Testis (tissue), 3 donors: ENCODE data around the gene TNFRSF14. TPM values are rescaled to one million over a fixed set of nuclear protein-coding genes. Genes with fewer than 3 reads are reported as not detected.

Experiments
- DNase-seq: peaks from one replicate; pipeline ENCODE4 v3.0.0-alpha.2; 2019
- H3K27ac ChIP-seq, 2 donors: fragments of 200-600 bp; sonication (generic); one replicate each; pipeline ENCODE4 v1.5.1; 2019
- H3K27me3 ChIP-seq: fragments of 200-600 bp; sonication (generic); one replicate; pipeline ENCODE4 v1.5.1; 2019
- H3K36me3 ChIP-seq: fragments of 200-600 bp; sonication (generic); one replicate; pipeline ENCODE4 v1.5.1; 2017; ENCODE audit warnings: low read depth; ENCODE audit errors: missing control alignments
- H3K4me1 ChIP-seq: fragments of 200-600 bp; sonication (generic); one replicate; pipeline ENCODE4 v1.5.1; 2019
- H3K4me3 ChIP-seq, 2 donors: fragments of 200-600 bp; sonication (generic); one replicate each; pipeline ENCODE4 v1.5.1; 2017 to 2019
- H3K9me3 ChIP-seq: fragments of 200-600 bp; sonication (generic); one replicate; pipeline ENCODE4 v1.5.1; 2017
- CTCF ChIP-seq, 3 experiments: fragments of 450-650 bp in 2 of 3; fragments of 200-600 bp in 1 of 3; sonication (generic) in 1 of 3; IDR thresholded peaks; one replicate each; pipeline ENCODE4 v1.5.1; 2016 to 2019; ENCODE audit warnings: antibody characterized with exemption in 3 of 3, mild to moderate bottlenecking in 2 of 3, moderate library complexity in 1 of 3
- POLR2A ChIP-seq: fragments of 450-650 bp; IDR thresholded peaks from one replicate; pipeline ENCODE4 v1.6.1; 2017; ENCODE audit warnings: antibody characterized with exemption, mild to moderate bottlenecking, moderate library complexity
- WGBS, 2 donors: methylation state at CpG; one replicate each; pipeline ENCODE4 v1.1.5; 2018; 5-methylcytosine and 5-hydroxymethylcytosine counted together
- intact Hi-C: fragments of 100-400 bp; cut with DNase I; formaldehyde crosslinking; loops from one replicate; pipeline ENCODE4 v1.15.1; 2023; ENCODE audit warnings: low total_unique reads
- polyA plus RNA-seq: library from polyadenylated mRNA; stranded (reverse); fragments of 350-450 nt; fragmentation: Illumina TruSeq; extraction: RNeasy Lipid Tissue Mini Kit (QIAGEN cat#74804); gene quantifications from one replicate; pipeline ENCODE4 v1.2.3, GENCODE V29; 2014; ENCODE audit warnings: low read depth, low replicate concordance; ENCODE audit not compliant: insufficient read depth
- total RNA-seq, 2 donors: library from RNA; depleted of rRNA; stranded (reverse); fragments of >200 nt; gene quantifications; one replicate each; pipeline ENCODE4 v1.2.3, GENCODE V29; 2016

The TNFRSF14 gene
- total and polyA plus RNA-seq, 3 donors from 2014 or later: 26.0 to 45.1 (median 39.0) TPM

GRCh38 chr1:2605509-2606395 lies 49.6 kb downstream of the TNFRSF14 start:
- Histone ChIP-seq H3K36me3 (no peaks in the 10 kb centered on the region), H3K9me3 (no peaks in the 10 kb centered on the region), H3K27ac (no peak overlapping the region), H3K27me3 (no peaks in the 10 kb centered on the region), H3K4me3 (no peak overlapping the region), H3K4me1 (peaks cover 8% of the 10 kb centered on the region)
- intact Hi-C loops: no loop called here
- DNase-seq: peak; percentile 9
- WGBS, 2 donors: 86 to 88% methylated on average over 22 to 47 of the region's 48 CpGs
- TF ChIP-seq POLR2A (no peak), CTCF (IDR thresholded peaks at IDR 0.05) (no peak)

GRCh38 chr1:2606396-2606880 lies 50.3 kb downstream of the TNFRSF14 start:
- Histone ChIP-seq H3K27me3 (no peaks in the 10 kb centered on the region), H3K27ac (no peak overlapping the region), H3K4me3 (no peak overlapping the region), H3K4me1 (peaks cover 11% of the 10 kb centered on the region), H3K9me3 (no peaks in the 10 kb centered on the region), H3K36me3 (no peaks in the 10 kb centered on the region)
- TF ChIP-seq CTCF (IDR thresholded peaks at IDR 0.05) (no peak), POLR2A (no peak)
- no peak for DNase-seq
- intact Hi-C loops: no loop called here
- WGBS, 2 donors: 85 to 98% methylated on average over 12 to 14 of the region's 15 CpGs

- intact Hi-C loops: no loop called here
Measured at GRCh38 chr1:2606881-2607621, 50.9 kb downstream of the TNFRSF14 start.

GRCh38 chr1:2607641-2608091 lies 51.5 kb downstream of the TNFRSF14 start:
- H3K9me3 ChIP-seq: no peaks in the 10 kb centered on the region
- intact Hi-C loops: no loop called here
- DNase-seq: peak; percentile 69
- 48 to 65% methylated on average over 4 to 13 of the region's 13 CpGs for whole genome bisulfite sequencing, 2 donors
- H3K4me1 ChIP-seq: peaks cover 11% of the 10 kb centered on the region
- TF ChIP-seq CTCF (IDR thresholded peaks at IDR 0.05) (no peak), POLR2A (no peak)
- H3K4me3 ChIP-seq: no peak overlapping the region
- H3K36me3 ChIP-seq: no peaks in the 10 kb centered on the region
- H3K27ac ChIP-seq: no peak overlapping the region
- H3K27me3 ChIP-seq: no peaks in the 10 kb centered on the region

More at GRCh38 chr1:2606881-2607621, 50.9 kb downstream of the TNFRSF14 start:
- no peak for DNase-seq
- no peaks in the 10 kb centered on the region for H3K27me3 ChIP-seq
- WGBS, 2 donors: 67 to 75% methylated on average over 26 to 36 of the region's 36 CpGs
- TF ChIP-seq CTCF (IDR thresholded peaks at IDR 0.05): no peak
- no peak for TF ChIP-seq POLR2A
- no peak overlapping the region for H3K4me3 ChIP-seq
- H3K9me3 ChIP-seq: no peaks in the 10 kb centered on the region
- no peaks in the 10 kb centered on the region for H3K36me3 ChIP-seq
- H3K27ac ChIP-seq: no peak overlapping the region
- peaks cover 11% of the 10 kb centered on the region for H3K4me1 ChIP-seq
